Measurements from ENCODE around the gene SEL1L. TPM values are rescaled to one million over a fixed set of nuclear protein-coding genes. Genes with fewer than 3 reads are reported as not detected.
"Not testable (repeated sequence)": the region's sequence is repeated elsewhere in the genome, so short reads cannot be mapped to it uniquely, and the experiment has no call there.

Gene SEL1L
- total RNA-seq, 2 experiments from 2014 or later: 48.9 to 51.3 TPM

- Mint-ChIP-seq H3K27me3 (ENCODE audit: low read depth) (peaks cover 2% of the 10 kb centered on the region), H3K4me3 (no peak overlapping the region), H3K36me3 (ENCODE audit: low read depth) (peaks cover 2% of the 10 kb centered on the region), H3K4me1 (ENCODE audit: low read depth) (peaks cover 15% of the 10 kb centered on the region), H3K9me3 (ENCODE audit: insufficient read depth) (peaks cover 6% of the 10 kb centered on the region), H3K27ac (no peak overlapping the region)
- POLR2A ChIA-PET: no interaction called here
- DNase-seq: no peak
- no peak for ATAC-seq
- CTCF ChIA-PET: no interaction called here
Observed at GRCh38 chr14:81551471-81551870, 17.8 kb upstream of the SEL1L start.

DNA sequence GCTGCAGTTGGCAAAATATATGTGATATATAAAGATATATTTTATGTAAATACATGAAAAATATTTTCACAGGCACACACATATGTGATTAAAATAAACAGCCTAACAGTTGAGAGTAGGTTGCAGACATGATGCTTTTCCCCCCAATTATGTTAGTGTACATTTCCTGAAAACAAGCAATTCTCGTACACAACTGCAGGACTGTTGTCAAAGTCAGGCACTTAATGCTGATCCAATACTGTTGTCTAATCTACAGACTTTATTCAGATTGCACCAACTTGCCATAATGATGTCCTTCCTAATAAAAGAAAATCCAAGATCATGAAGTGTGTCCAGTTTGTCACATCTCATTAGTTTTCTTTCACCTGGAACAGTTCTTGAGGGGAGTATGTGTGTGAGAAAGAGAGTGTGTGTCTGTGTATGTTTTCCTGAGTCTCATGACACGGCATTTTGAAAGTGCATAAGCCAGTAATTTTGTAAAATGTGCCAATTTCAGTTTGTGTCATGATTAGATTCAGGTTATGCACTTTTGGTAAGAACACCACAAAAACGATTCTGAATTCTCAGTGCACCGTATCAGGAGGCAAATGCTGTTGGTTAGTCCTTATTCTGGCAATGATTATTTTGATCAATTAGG is 16.5 kb upstream of the SEL1L start:
- Mint-ChIP-seq H3K36me3 (ENCODE audit: low read depth) (peaks cover 2% of the 10 kb centered on the region), H3K4me1 (ENCODE audit: low read depth) (peaks cover 15% of the 10 kb centered on the region), H3K27ac (no peak overlapping the region), H3K9me3 (ENCODE audit: insufficient read depth) (peaks cover 6% of the 10 kb centered on the region), H3K27me3 (ENCODE audit: low read depth) (peaks cover 2% of the 10 kb centered on the region), H3K4me3 (no peak overlapping the region)
- no peak for ATAC-seq
- DNase-seq: no peak
- ChIA-PET CTCF (no interaction called here), POLR2A (no interaction called here)

DNA sequence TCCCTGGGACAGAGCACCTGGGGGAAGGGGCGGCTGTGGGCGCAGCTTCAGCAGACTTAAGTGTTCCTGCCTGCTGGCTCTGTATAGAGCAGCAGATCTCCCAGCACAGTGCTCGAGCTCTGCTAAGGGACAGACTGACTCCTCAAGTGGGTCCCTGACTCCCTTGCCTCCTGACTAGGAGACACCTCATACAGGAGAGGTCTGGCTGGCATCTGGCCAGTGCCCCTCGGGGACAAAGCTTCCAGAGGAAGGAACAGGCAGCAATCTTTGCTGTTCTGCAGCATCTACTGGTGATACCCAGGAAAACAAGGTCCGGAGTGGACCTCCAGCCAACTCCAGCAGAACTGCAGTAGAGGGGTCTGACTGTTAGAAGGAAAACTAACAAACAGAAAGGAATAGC is 7.6 kb upstream of the SEL1L start:
- POLR2A ChIA-PET; ATAC-seq; H3K4me3 Mint-ChIP-seq; H3K27ac Mint-ChIP-seq; H3K36me3 Mint-ChIP-seq (ENCODE audit: low read depth); H3K4me1 Mint-ChIP-seq (ENCODE audit: low read depth); H3K9me3 Mint-ChIP-seq (ENCODE audit: insufficient read depth); DNase-seq; CTCF ChIA-PET: not testable (repeated sequence)
- peaks cover 17% of the 10 kb centered on the region for H3K27me3 Mint-ChIP-seq (ENCODE audit: low read depth)

DNA sequence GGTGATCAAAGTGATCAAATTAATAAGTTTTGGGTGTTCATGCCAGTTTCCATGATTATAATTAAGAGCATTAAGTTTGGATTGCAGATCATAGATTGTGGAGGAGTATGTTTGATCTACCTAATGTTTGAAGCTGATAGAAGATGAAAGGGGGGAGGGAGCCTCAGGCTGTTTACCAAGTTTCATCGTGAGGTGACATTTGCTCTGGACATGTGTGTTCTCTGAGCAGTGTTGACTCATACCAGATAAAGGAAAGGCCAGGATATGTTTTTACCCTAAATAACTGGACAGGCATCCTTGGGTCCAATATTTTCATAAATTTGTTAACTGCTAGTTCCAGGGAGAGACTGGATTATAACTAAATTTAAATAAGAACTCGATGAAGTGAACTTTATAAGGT is 3.5 kb upstream of the SEL1L start:
- H3K4me3 Mint-ChIP-seq: no peak overlapping the region
- ChIA-PET POLR2A (no interaction called here), CTCF (no interaction called here)
- peaks cover under 1% of the 10 kb centered on the region for H3K36me3 Mint-ChIP-seq (ENCODE audit: low read depth)
- no peak for ATAC-seq
- H3K27ac Mint-ChIP-seq: no peak overlapping the region
- DNase-seq: no peak
- no peaks in the 10 kb centered on the region for H3K9me3 Mint-ChIP-seq (ENCODE audit: insufficient read depth)
- peaks cover 7% of the 10 kb centered on the region for H3K27me3 Mint-ChIP-seq (ENCODE audit: low read depth)
- peaks cover 21% of the 10 kb centered on the region for H3K4me1 Mint-ChIP-seq (ENCODE audit: low read depth)

DNA sequence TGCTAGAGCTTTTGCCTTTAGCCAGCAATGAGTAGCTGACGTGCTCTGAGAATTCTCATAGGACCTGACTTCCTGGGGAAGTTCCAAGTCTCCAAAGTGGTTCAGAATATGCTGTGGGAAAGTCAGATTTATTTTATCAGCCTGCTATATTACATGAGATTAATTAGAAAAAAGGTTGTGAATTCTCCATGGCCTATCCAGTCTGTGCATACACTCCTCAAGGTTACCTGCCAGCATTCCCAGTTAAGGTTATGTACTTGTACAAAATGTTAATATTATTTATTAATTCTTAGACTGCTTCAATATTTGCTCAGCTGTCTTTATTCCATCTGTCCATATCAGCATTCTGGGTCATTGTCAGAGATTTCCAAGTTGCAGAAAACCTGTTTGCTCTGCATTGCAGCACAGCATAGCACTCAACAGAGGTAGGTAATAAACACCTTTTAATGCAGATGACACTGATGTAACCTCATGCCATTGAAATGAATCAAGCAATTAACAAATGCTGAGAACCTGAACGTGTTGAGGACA is 2.7 kb upstream of the SEL1L start:
- Mint-ChIP-seq H3K36me3 (ENCODE audit: low read depth) (peaks cover 6% of the 10 kb centered on the region), H3K27me3 (ENCODE audit: low read depth) (peaks cover 5% of the 10 kb centered on the region), H3K27ac (no peak overlapping the region), H3K4me3 (no peak overlapping the region), H3K9me3 (ENCODE audit: insufficient read depth) (no peaks in the 10 kb centered on the region), H3K4me1 (ENCODE audit: low read depth) (peaks cover 26% of the 10 kb centered on the region)
- CTCF ChIA-PET: no interaction called here
- DNase-seq: no peak
- POLR2A ChIA-PET: no interaction called here
- ATAC-seq: no peak

DNA sequence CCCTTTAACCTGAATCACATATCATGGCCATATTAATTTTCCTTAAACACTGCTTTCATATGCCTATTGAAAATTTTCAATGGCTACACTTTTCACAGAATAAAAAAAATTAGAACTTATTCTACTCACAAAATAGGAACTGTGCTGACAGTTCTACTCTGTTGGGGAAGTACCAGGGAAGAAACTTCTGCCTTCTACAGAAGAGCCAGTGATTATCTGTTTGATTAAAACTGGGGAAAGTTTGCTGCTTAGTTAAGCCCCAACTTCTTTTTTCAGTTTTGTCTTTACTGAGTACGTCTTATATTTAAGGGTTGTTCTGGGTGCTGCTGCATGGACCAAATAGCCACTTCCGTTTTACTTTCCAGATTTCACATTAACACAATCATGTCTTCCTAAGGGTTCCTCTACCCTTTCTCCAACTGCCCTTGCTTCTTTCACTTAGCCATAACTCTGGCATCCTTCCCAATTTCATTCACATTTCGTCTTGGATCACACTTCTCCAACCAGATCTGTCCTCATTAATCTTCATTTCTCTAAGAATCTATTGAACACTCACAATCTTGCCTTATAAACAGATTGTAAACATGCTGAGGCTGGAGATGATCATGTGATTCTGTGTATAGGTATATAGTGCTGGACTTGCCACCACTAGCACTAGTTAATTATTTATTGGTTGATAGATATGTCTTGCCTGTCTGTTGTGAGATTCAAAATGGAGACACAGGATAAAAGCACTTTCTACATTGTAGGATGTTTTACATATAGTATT is 1.9 kb upstream of the SEL1L start:
- Mint-ChIP-seq H3K9me3 (ENCODE audit: insufficient read depth) (no peaks in the 10 kb centered on the region), H3K4me1 (ENCODE audit: low read depth) (peaks cover 28% of the 10 kb centered on the region), H3K36me3 (ENCODE audit: low read depth) (peaks cover 6% of the 10 kb centered on the region), H3K27ac (no peak overlapping the region), H3K4me3 (no peak overlapping the region), H3K27me3 (ENCODE audit: low read depth) (peaks cover 5% of the 10 kb centered on the region)
- CTCF ChIA-PET: no interaction called here
- POLR2A ChIA-PET: no interaction called here
- DNase-seq (no peak), ATAC-seq (no peak)

GRCh38 chr14:81534510-81535074 is 939 bp upstream of the SEL1L start:
- H3K4me1 Mint-ChIP-seq (ENCODE audit: low read depth): peaks cover 34% of the 10 kb centered on the region
- POLR2A ChIA-PET: no interaction called here
- ATAC-seq (no peak), DNase-seq (no peak)
- no peak overlapping the region for H3K27ac Mint-ChIP-seq
- H3K4me3 Mint-ChIP-seq: peak overlapping the region; percentile 9
- H3K9me3 Mint-ChIP-seq (ENCODE audit: insufficient read depth): no peaks in the 10 kb centered on the region
- peaks cover 6% of the 10 kb centered on the region for H3K36me3 Mint-ChIP-seq (ENCODE audit: low read depth)
- CTCF ChIA-PET: interaction anchor here (3.7 kb wide), 1 partner anchor 70 kb away, joined by 13 read pairs; no protein-coding TSS in a partner anchor
- peaks cover 5% of the 10 kb centered on the region for H3K27me3 Mint-ChIP-seq (ENCODE audit: low read depth)

DNA sequence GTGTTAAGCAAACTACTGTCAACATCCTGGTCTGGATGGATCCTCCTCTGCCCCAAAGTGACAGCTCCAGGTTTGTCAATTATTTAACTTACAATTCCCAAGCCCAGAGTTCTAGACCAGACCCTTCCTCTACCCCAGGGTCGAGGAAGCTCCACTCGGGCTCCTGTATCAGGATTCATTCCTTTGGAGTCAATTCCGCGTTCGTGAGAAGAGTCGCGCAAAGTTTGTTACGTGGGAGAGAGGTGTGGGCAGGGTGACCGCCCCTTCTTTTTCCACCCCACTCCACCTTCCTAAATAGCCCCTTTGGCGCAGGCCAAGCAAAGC is 479 bp downstream of the SEL1L start:
- no peak for ATAC-seq
- ChIA-PET POLR2A (interaction anchor here (0.7 to 1.2 kb wide), 4 partner anchors 9 to 363 kb away, joined by 3 to 4 read pairs (median 3); no protein-coding TSS in a partner anchor), CTCF (interaction anchor here (0.9 to 3.7 kb wide), 3 partner anchors 12 to 69 kb away, joined by 4 to 13 read pairs (median 4); no protein-coding TSS in a partner anchor)
- no peaks in the 10 kb centered on the region for H3K9me3 Mint-ChIP-seq (ENCODE audit: insufficient read depth)
- H3K4me1 Mint-ChIP-seq (ENCODE audit: low read depth): peaks cover 41% of the 10 kb centered on the region
- H3K27ac Mint-ChIP-seq: peak overlapping the region; percentile 89
- H3K36me3 Mint-ChIP-seq (ENCODE audit: low read depth): peaks cover 8% of the 10 kb centered on the region
- H3K27me3 Mint-ChIP-seq (ENCODE audit: low read depth): peaks cover 3% of the 10 kb centered on the region
- peak overlapping the region; percentile 93 for H3K4me3 Mint-ChIP-seq
- no peak for DNase-seq

DNA sequence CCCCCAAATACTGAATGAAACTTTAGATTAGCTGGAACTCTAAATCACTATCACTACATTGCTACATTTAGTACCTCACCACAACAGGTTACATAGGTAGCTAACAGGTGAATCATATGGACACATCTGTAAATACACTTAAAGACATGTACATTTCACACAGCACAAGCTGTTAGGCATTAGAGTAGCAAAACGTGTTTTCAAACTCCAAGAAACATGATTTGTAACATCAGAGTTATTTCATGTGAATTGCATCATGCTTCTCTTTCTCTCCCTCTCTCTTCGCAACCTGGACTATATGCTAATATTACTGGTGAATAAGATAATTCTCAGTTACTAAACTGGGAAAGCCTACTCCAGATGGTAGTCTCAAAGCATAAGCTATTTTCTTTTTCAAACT is 4.3 kb downstream of the SEL1L start:
- ChIA-PET POLR2A (no interaction called here), CTCF (no interaction called here)
- ATAC-seq (no peak), DNase-seq (no peak)
- Mint-ChIP-seq H3K4me1 (ENCODE audit: low read depth) (peaks cover 41% of the 10 kb centered on the region), H3K27ac (no peak overlapping the region), H3K4me3 (no peak overlapping the region), H3K9me3 (ENCODE audit: insufficient read depth) (no peaks in the 10 kb centered on the region), H3K36me3 (ENCODE audit: low read depth) (peaks cover 25% of the 10 kb centered on the region), H3K27me3 (ENCODE audit: low read depth) (no peaks in the 10 kb centered on the region)

DNA sequence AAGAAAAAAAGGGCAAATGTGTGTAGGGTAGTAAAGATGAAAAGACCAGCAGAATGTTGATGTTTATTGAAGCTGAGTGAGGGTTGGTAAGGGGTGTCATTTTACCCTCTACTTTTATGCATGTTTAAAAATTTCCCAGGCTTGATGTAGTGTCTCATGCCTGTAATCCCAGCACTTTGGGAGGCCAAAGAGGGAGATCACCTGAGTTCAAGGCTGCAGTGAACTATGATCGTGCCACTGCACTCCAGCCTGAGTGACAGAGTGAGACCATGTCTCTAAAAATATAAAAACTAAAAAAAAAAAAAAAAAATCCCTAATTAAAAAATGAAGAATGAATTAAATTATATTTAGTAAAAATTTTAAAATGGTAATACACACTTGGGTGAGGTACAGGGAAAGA is 8.5 kb downstream of the SEL1L start:
- peaks cover 31% of the 10 kb centered on the region for H3K4me1 Mint-ChIP-seq (ENCODE audit: low read depth)
- peaks cover 48% of the 10 kb centered on the region for H3K36me3 Mint-ChIP-seq (ENCODE audit: low read depth)
- no peaks in the 10 kb centered on the region for H3K9me3 Mint-ChIP-seq (ENCODE audit: insufficient read depth)
- H3K27me3 Mint-ChIP-seq (ENCODE audit: low read depth): no peaks in the 10 kb centered on the region
- no peak for DNase-seq
- no peak overlapping the region for H3K27ac Mint-ChIP-seq
- POLR2A ChIA-PET: interaction anchor here (1.4 kb wide), 1 partner anchor 8 kb away, joined by 3 read pairs; the partner anchor contains the start of gene SEL1L
- no peak for ATAC-seq
- no peak overlapping the region for H3K4me3 Mint-ChIP-seq
- CTCF ChIA-PET: interaction anchor here (1.1 to 3.6 kb wide), 2 partner anchors 60 to 256 kb away, joined by 4 to 9 read pairs; no protein-coding TSS in a partner anchor

DNA sequence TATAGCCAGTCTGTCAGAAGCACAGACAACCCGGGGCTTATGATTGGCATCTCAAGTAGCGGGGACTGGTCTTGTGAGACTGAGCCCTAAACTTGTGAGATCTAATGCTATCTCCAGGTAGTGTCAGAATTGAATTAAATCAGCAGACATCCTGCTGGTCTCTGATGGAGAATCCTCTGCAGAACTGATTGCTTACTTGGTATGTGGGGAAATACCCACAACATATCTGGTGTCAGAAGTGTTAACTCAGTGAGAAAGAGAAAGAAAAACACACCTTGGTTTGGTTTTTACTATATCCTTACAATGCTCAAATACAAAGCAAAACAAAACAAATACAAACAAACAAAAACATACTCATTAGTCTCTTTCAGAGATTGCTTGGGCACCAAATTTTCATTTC is 10.0 kb downstream of the SEL1L start:
- no peak overlapping the region for H3K4me3 Mint-ChIP-seq
- no peak overlapping the region for H3K27ac Mint-ChIP-seq
- CTCF ChIA-PET: no interaction called here
- peaks cover 60% of the 10 kb centered on the region for H3K36me3 Mint-ChIP-seq (ENCODE audit: low read depth)
- no peaks in the 10 kb centered on the region for H3K27me3 Mint-ChIP-seq (ENCODE audit: low read depth)
- POLR2A ChIA-PET: interaction anchor here (1.4 kb wide), 1 partner anchor 10 kb away, joined by 3 read pairs; the partner anchor contains the start of gene SEL1L
- no peaks in the 10 kb centered on the region for H3K9me3 Mint-ChIP-seq (ENCODE audit: insufficient read depth)
- ATAC-seq (no peak), DNase-seq (no peak)
- peaks cover 38% of the 10 kb centered on the region for H3K4me1 Mint-ChIP-seq (ENCODE audit: low read depth)

GRCh38 chr14:81523016-81523415 is 10.6 kb downstream of the SEL1L start:
- POLR2A ChIA-PET: no interaction called here
- H3K4me3 Mint-ChIP-seq: no peak overlapping the region
- ATAC-seq: no peak
- CTCF ChIA-PET: interaction anchor here (0.7 kb wide), 1 partner anchor 58 kb away, joined by 3 read pairs; no protein-coding TSS in a partner anchor
- H3K27me3 Mint-ChIP-seq (ENCODE audit: low read depth): no peaks in the 10 kb centered on the region
- peaks cover 35% of the 10 kb centered on the region for H3K4me1 Mint-ChIP-seq (ENCODE audit: low read depth)
- H3K27ac Mint-ChIP-seq: no peak overlapping the region
- DNase-seq: no peak
- no peaks in the 10 kb centered on the region for H3K9me3 Mint-ChIP-seq (ENCODE audit: insufficient read depth)
- H3K36me3 Mint-ChIP-seq (ENCODE audit: low read depth): peaks cover 60% of the 10 kb centered on the region
